Lung (tissue), 12 donors: Measurements from ENCODE around the gene ASIC1. TPM values are rescaled to one million over a fixed set of nuclear protein-coding genes. Genes with fewer than 3 reads are reported as not detected.

Experiments
- ATAC-seq: fragments of 200-7000 bp; cut with Tn5 transposase; one replicate; pipeline ENCODE4 v1.9.1; 2020; ENCODE audit warnings: moderate number of reproducible peaks; ENCODE audit not compliant: insufficient read depth, low FRiP score
- DNase-seq, 3 donors: peaks; one replicate each; pipeline ENCODE4 v3.0.0-alpha.2; 2013 to 2017
- H3K27ac ChIP-seq, 2 donors: one replicate each; pipeline ENCODE4 v1.5.1; 2013; ENCODE audit warnings: mild to moderate bottlenecking in 2 of 2, moderate library complexity in 2 of 2, control low read depth in 1 of 2, inconsistent platforms in 1 of 2, low read depth in 1 of 2, low read length in 1 of 2
- H3K27me3 ChIP-seq, 3 donors: one replicate each; pipeline ENCODE4 v1.5.1; 2013; ENCODE audit warnings: low read length in 2 of 3; ENCODE audit not compliant: control insufficient read depth in 3 of 3, insufficient read depth in 3 of 3
- H3K36me3 ChIP-seq, 4 donors: one replicate each; pipeline ENCODE4 v1.5.1; 2013; ENCODE audit warnings: low read length in 4 of 4, mild to moderate bottlenecking in 1 of 4, moderate library complexity in 1 of 4; ENCODE audit not compliant: control insufficient read depth in 4 of 4, insufficient read depth in 4 of 4
- H3K4me1 ChIP-seq, 5 donors: one replicate each; pipeline ENCODE4 v1.5.1; 2013; ENCODE audit warnings: low read length in 5 of 5, mild to moderate bottlenecking in 2 of 5, moderate library complexity in 1 of 5; ENCODE audit not compliant: control insufficient read depth in 5 of 5, insufficient read depth in 5 of 5
- H3K4me3 ChIP-seq: one replicate; pipeline ENCODE4 v1.5.1; 2013; ENCODE audit warnings: mild to moderate bottlenecking, control low read depth, moderate library complexity
- H3K9ac ChIP-seq, 2 donors: one replicate each; pipeline ENCODE4 v1.5.1; 2013; ENCODE audit warnings: low read length in 2 of 2, control low read depth in 1 of 2; ENCODE audit not compliant: insufficient read depth in 1 of 2
- H3K9me3 ChIP-seq, 4 donors: one replicate each; pipeline ENCODE4 v1.5.1; 2013; ENCODE audit warnings: low read length in 3 of 4, mild to moderate bottlenecking in 1 of 4, moderate library complexity in 1 of 4; ENCODE audit not compliant: control insufficient read depth in 4 of 4, insufficient read depth in 3 of 4
- CTCF ChIP-seq: IDR thresholded peaks from 2 replicates; pipeline ENCODE4 v1.5.1; 2012; ENCODE audit warnings: mild to moderate bottlenecking; ENCODE audit errors: control extremely low read depth, extremely low read depth
- WGBS, 2 donors: extraction: QIAGEN DNeasy Blood & Tissue Kit; methylation state at CpG; one replicate each; pipeline ENCODE4 v1.1.7; 2013; 5-methylcytosine and 5-hydroxymethylcytosine counted together
- polyA plus RNA-seq, 2 donors: library from polyadenylated mRNA; stranded (reverse); fragments of 200-250 nt; gene quantifications; one replicate each; pipeline ENCODE4 v1.2.1, GENCODE V29; 2013
- total RNA-seq, 2 donors: library from RNA; depleted of rRNA in 1 of 2; stranded (reverse); fragments of >200 nt in 1 of 2; gene quantifications; one replicate each; pipeline ENCODE4 v1.2.1, GENCODE V29; 2014 to 2021
- donor health status: control.
- donor health status: control.
- donor health status: Bipolar disorder and iron deficiency.
- donor health status: healthy.
- donor health status: DM: yes; HTN: yes; CAD: no.

ASIC1 gene
- total and polyA plus RNA-seq, 4 donors: 0.41 to 2.0 (median 1.3) TPM

GRCh38 chr12:50119387-50119786 lies 62.0 kb downstream of the ASIC1 start:
- Histone ChIP-seq H3K4me1 (peaks cover 0 to 8% (median 0%) of the 10 kb centered on the region in 5 donors), H3K4me3 (no peak overlapping the region), H3K27ac (no peak overlapping the region), H3K9ac (no peak overlapping the region), H3K27me3 (no peaks in the 10 kb centered on the region), H3K36me3 (peaks cover 9 to 44% (median 15%) of the 10 kb centered on the region in 4 donors), H3K9me3 (no peaks in the 10 kb centered on the region)
- no peak for DNase-seq
- TF ChIP-seq CTCF: no peak
- WGBS, 2 donors: 92 to 99% methylated on average over 2 of the region's 2 CpGs
- no peak for ATAC-seq

GRCh38 chr12:50120521-50120920 lies 63.1 kb downstream of the ASIC1 start:
- no peaks in the 10 kb centered on the region for H3K27me3 ChIP-seq
- DNase-seq (no peak), ATAC-seq (no peak)
- H3K9ac ChIP-seq: no peak overlapping the region
- H3K27ac ChIP-seq: no peak overlapping the region
- H3K36me3 ChIP-seq: peaks cover 9 to 42% (median 15%) of the 10 kb centered on the region in 4 donors
- H3K9me3 ChIP-seq: no peaks in the 10 kb centered on the region
- TF ChIP-seq CTCF: no peak
- WGBS, 2 donors: 93 to 94% methylated on average over 3 of the region's 3 CpGs
- H3K4me1 ChIP-seq: peaks cover 0 to 8% (median 0%) of the 10 kb centered on the region in 5 donors
- no peak overlapping the region for H3K4me3 ChIP-seq

DNA sequence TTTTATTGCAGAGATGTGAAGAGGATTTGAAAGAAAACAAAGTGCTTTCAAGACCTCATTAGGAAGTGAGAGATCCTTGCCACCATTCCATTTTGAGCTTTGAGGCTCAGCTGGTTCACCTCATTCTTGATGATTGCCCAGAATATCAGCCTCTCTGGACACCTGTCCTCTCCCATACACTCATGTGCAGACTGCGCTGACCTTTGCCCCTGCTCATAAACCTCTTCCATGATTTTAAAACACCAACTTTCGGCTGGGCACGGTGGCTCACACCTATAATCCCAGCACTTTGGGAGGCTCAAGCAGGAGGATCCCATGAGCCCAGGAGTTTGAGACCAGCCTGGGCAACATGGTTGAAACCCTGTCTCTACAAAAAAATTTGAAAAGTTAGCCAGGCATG lies 63.6 kb downstream of the ASIC1 start:
- Histone ChIP-seq H3K27ac (no peak overlapping the region), H3K36me3 (peaks cover 9 to 40% (median 15%) of the 10 kb centered on the region in 4 donors), H3K9me3 (no peaks in the 10 kb centered on the region), H3K4me1 (peaks cover 0 to 8% (median 0%) of the 10 kb centered on the region in 5 donors), H3K4me3 (no peak overlapping the region), H3K27me3 (no peaks in the 10 kb centered on the region), H3K9ac (no peak overlapping the region)
- ATAC-seq (no peak), DNase-seq (no peak)
- 92 to 99% methylated on average over 3 of the region's 3 CpGs for WGBS, 2 donors
- TF ChIP-seq CTCF: no peak

DNA sequence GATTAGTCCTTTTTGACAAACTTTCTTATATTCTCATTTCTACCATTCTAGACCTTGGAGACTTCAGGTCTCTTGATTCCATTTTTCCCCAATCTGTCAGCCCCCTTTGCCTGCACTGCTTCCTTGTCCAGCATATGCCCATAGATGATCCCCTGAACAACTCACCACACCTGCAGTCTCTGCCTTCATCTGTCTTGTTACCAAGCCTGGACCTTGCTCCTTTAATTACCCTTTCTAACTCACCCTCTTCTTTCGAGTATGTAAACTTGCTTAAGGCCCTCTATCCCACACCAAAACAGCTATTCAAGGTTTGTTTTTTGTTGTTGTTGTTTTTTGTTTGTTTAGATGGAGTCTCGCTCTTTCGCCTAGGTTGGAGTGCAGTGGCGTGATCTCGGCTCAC lies 64.2 kb downstream of the ASIC1 start:
- no peak overlapping the region for H3K27ac ChIP-seq
- WGBS, 2 donors: 93 to 97% methylated on average over 5 of the region's 5 CpGs
- peaks cover 0 to 6% (median 0%) of the 10 kb centered on the region in 5 donors for H3K4me1 ChIP-seq
- H3K27me3 ChIP-seq: no peaks in the 10 kb centered on the region
- no peak overlapping the region for H3K9ac ChIP-seq
- H3K9me3 ChIP-seq: no peaks in the 10 kb centered on the region
- ATAC-seq (no peak), DNase-seq (no peak)
- no peak overlapping the region for H3K4me3 ChIP-seq
- H3K36me3 ChIP-seq: peaks cover 9 to 39% (median 16%) of the 10 kb centered on the region in 4 donors
- TF ChIP-seq CTCF: no peak
